Brain microvascular endothelial cell (primary cell): ENCODE data around the gene CLIP2.

Experiments used
- DNase-seq: peaks from one replicate; pipeline ENCODE4 v3.0.0-alpha.2; 2020
- H3K27ac ChIP-seq: fragments of 250-450 bp; sonication (Bioruptor Pico); 2 replicates; pipeline ENCODE4 v1.5.1; 2020; ENCODE audit warnings: mild to moderate bottlenecking, moderate library complexity
- H3K27me3 ChIP-seq: fragments of 250-450 bp; sonication (Bioruptor Pico); replicated peaks from 2 replicates; pipeline ENCODE4 v1.5.1; 2020; ENCODE audit warnings: mild to moderate bottlenecking
- H3K36me3 ChIP-seq: fragments of 250-450 bp; sonication (Bioruptor Pico); replicated peaks from 2 replicates; pipeline ENCODE4 v1.5.1; 2020; ENCODE audit warnings: mild to moderate bottlenecking
- H3K4me3 ChIP-seq: 2 replicates; pipeline ENCODE4 v1.5.1; 2011; ENCODE audit warnings: low read depth, mild to moderate bottlenecking, control low read depth, low read length, moderate library complexity
- CTCF ChIP-seq: IDR thresholded peaks from 2 replicates; pipeline ENCODE4 v1.5.1; 2011; ENCODE audit warnings: low read depth, mild to moderate bottlenecking, moderate library complexity, low read length, control low read depth, inconsistent platforms; ENCODE audit errors: missing control alignments
- in situ Hi-C: cut with HindIII; loops from 2 replicates; pipeline ENCODE4 v1.10.0; 2017; ENCODE audit warnings: low sequenced_read_pairs, low pct_ligation_motif_present

The CLIP2 gene

GRCh38 chr7:74372511-74373111 lies 83.4 kb downstream of the CLIP2 start:
- Histone ChIP-seq H3K27me3 (no peaks in the 10 kb centered on the region), H3K4me3 (no peak overlapping the region), H3K27ac (no peak overlapping the region), H3K36me3 (peaks cover 12% of the 10 kb centered on the region)
- TF ChIP-seq CTCF = no peak
- in situ Hi-C loops = no loop called here
- DNase-seq = no peak

- DNase-seq = no peak
- no peak overlapping the region for H3K4me3 ChIP-seq
- TF ChIP-seq CTCF = no peak
- in situ Hi-C loops = no loop called here
- H3K36me3 ChIP-seq = peaks cover 10% of the 10 kb centered on the region
- H3K27ac ChIP-seq = no peak overlapping the region
- no peaks in the 10 kb centered on the region for H3K27me3 ChIP-seq
Observed at GRCh38 chr7:74373536-74373935, 84.3 kb downstream of the CLIP2 start.

- Histone ChIP-seq H3K27me3 (no peaks in the 10 kb centered on the region), H3K36me3 (peaks cover 10% of the 10 kb centered on the region), H3K4me3 (no peak overlapping the region), H3K27ac (no peak overlapping the region)
- no peak for DNase-seq
- no peak for TF ChIP-seq CTCF
- in situ Hi-C loops = no loop called here
Observed at GRCh38 chr7:74375726-74376220, 86.6 kb downstream of the CLIP2 start.

GRCh38 chr7:74376256-74377036 lies 87.2 kb downstream of the CLIP2 start:
- Histone ChIP-seq H3K36me3 (peaks cover 10% of the 10 kb centered on the region), H3K4me3 (no peak overlapping the region), H3K27me3 (no peaks in the 10 kb centered on the region), H3K27ac (no peak overlapping the region)
- DNase-seq = no peak
- TF ChIP-seq CTCF = no peak
- in situ Hi-C loops = no loop called here

GRCh38 chr7:74379938-74380337 lies 90.7 kb downstream of the CLIP2 start:
- no peak for DNase-seq
- TF ChIP-seq CTCF = no peak

More at GRCh38 chr7:74379938-74380337, 90.7 kb downstream of the CLIP2 start:
- Histone ChIP-seq H3K36me3 (peaks cover 14% of the 10 kb centered on the region), H3K27ac (no peak overlapping the region), H3K4me3 (no peak overlapping the region), H3K27me3 (no peaks in the 10 kb centered on the region)
- in situ Hi-C loops = no loop called here
